Measurements from ENCODE around the gene PRLR.

DNA sequence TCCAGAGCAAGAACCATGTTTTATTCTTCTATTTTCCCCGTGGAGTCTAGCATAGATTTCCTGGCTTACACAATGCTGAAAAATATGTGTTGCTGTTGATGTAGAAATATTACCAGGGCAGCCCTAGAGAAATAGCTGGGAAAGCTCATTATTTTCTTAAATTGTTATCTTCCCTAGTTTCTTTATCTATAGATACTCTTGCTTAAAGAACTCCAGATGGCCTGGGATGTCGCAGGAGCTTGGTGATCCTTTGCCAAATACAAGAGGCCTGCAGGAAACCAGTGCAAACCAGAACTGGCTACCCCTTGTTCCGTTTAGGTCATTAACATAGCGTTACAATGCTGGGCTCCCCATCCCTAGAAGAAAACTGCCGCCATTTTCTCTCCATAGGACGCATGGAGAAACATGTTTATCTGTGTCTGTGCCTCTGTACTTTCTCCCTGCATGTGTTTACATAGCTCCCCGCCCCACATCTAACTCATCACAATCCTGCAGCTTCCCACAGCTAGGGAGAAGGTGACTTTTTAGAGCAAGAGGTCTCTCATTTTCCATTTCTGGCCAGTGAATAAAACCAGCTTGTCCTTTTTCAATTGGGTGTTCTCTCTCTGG lies 6.4 kb downstream of the PRLR start:
- TF ChIP-seq CTCF (IDR thresholded peaks at IDR 0.05) = no peak
- no peak for TF ChIP-seq POLR2A (IDR thresholded peaks at IDR 0.05)

Data from heart left ventricle (tissue), 13 donors.